ENCODE measurements around the gene ZFR. TPM values are rescaled to one million over a fixed set of nuclear protein-coding genes. Genes with fewer than 3 reads are reported as not detected.

The ZFR gene
- polyA plus RNA-seq (2013) = 54.0 and 57.2 TPM in 2 replicates

DNA sequence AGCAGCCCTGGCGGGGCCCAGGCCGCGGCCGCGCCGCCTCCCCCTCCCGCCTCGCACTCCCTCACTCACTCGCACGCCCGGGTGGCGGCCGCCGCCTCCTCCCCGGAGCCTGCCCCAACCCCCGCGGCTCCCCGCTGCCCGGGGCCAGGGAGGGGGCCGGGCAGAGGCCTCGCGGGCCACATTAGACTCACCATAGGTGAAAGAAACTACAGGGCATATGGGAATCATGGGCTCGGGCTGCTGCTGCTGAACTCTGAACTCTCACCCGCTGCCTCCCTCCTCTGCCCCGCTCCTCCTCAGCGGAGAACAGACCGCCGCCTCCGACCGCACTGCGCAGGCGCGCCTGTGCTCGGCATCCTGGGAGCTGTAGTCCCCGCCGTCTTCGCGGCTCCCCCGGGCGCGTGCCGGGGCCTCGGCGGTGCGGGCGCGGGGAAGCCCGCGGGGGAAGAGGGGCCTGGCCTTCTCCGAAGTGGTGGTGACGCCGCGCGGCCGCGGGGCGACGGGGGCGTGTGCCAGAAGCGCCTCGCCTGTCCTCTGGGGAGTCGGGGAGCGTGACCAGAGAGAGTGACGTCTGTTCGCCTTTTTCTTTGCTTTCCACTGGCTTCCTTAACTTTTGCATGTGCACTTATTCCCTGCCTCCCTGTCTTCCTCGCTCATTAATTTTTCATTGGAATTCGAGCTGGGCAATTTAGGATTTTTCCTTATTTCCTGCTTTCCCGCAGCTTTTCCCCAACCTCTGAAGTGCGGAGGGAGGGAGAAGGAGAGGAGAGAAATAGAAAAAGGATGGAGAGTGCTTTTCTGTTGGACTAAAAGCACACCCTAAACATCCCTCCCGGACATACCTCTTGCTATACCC is at the start of gene ZFR:
ZFR (minus strand) TSS at position 310 of the 856 bp plus-strand sequence; CDS start at position 228, 82 bp downstream.
- DNase-seq = peak; percentile 94 to 97
- no CpG with 5 or more reads among the region's 70 CpGs for WGBS (ENCODE audit: extremely low coverage, insufficient coverage, insufficient read length)
- peak within 1 kb of the TSS; percentile 99 for H3K4ac ChIP-seq (ENCODE audit: low read depth, low read length)
- peak within 1 kb of the TSS; percentile 99 for H3K18ac ChIP-seq (ENCODE audit: low read length)
- peak within 1 kb of the TSS; percentile 82 for H2AFZ ChIP-seq (ENCODE audit: insufficient read depth, low read length, poor library complexity)
- peak within 1 kb of the TSS; percentile 94 for H2BK120ac ChIP-seq (ENCODE audit: insufficient read depth, low read length, poor library complexity)
- H2AK5ac ChIP-seq (ENCODE audit: low read length) = peak within 1 kb of the TSS; percentile 88
- H3K23ac ChIP-seq (ENCODE audit: low read length) = no peak within 1 kb of the TSS
- peaks cover 13% of the 10 kb centered on the region for H3K79me1 ChIP-seq (ENCODE audit: low read length)
- H4K91ac ChIP-seq (ENCODE audit: low read depth, low read length) = peak within 1 kb of the TSS; percentile 93
- H3K14ac ChIP-seq (ENCODE audit: low read length) = peak within 1 kb of the TSS; percentile 93
- H3K36me3 ChIP-seq (ENCODE audit: control insufficient read depth in 1 of 2, insufficient read depth in 2 of 2, low read length in 2 of 2) = peaks cover 0 to 6% of the 10 kb centered on the region in 2 experiments
- H3K4me2 ChIP-seq (ENCODE audit: low read length) = peak within 1 kb of the TSS; percentile 78
- H3K79me2 ChIP-seq (ENCODE audit: control insufficient read depth, insufficient read depth, low read length, poor library complexity) = peaks cover 15% of the 10 kb centered on the region
- H3K4me1 ChIP-seq (ENCODE audit: control insufficient read depth in 1 of 2, insufficient read depth in 2 of 2, low read length in 2 of 2) = no peaks in the 10 kb centered on the region
- H2BK12ac ChIP-seq (ENCODE audit: low read length) = no peak within 1 kb of the TSS
- H3K27me3 ChIP-seq (ENCODE audit: insufficient read depth, low read length) = no peaks in the 10 kb centered on the region
- H4K12ac ChIP-seq (ENCODE audit: low read depth, low read length) = peak within 1 kb of the TSS; percentile 98
- peak within 1 kb of the TSS; percentile 40 for H3K27ac ChIP-seq (ENCODE audit: low read depth, low read length)
- H2BK5ac ChIP-seq (ENCODE audit: low read depth, low read length, poor library complexity) = peak within 1 kb of the TSS; percentile 77
- peak within 1 kb of the TSS; percentile 95 for H3K4me3 ChIP-seq (ENCODE audit: low read depth, low read length)
- H4K8ac ChIP-seq (ENCODE audit: low read depth, low read length) = peak within 1 kb of the TSS; percentile 98
- H3K9ac ChIP-seq (ENCODE audit: low read length) = peak within 1 kb of the TSS; percentile 88
- no peaks in the 10 kb centered on the region for H3K9me3 ChIP-seq (ENCODE audit: insufficient read depth, low read depth, low read length)

DNA sequence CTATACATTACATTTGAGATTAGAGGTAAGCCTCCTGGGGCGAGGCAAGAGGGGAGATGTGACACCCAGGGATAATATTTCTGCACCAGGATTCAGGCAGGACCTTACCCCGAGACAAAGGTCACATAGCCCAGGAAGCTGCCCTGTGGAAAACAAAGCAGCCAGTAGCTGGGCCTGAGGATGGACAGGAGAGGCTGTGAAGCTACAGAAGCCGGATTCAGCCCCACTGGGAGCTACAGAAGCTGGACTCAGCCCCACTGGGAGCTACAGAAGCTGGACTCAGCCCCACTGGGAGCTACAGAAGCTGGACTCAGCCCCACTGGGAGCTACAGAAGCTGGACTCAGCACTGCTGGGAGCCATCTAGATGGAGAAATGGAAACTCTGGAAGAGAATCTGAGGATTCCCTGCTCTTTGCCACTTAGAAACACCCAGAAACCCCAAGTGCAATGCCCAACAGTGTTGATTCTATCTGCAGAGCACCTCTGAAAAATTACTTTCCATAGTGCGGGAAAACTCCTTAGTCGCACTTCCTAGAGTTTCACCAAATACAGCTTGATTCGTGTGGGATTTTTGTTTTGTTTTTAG is 46.5 kb upstream of the ZFR start:
- Histone ChIP-seq H4K12ac (ENCODE audit: low read depth, low read length) (no peak overlapping the region), H3K14ac (ENCODE audit: low read length) (no peak overlapping the region), H3K79me1 (ENCODE audit: low read length) (no peaks in the 10 kb centered on the region), H2AK5ac (ENCODE audit: low read length) (no peak overlapping the region), H2BK12ac (ENCODE audit: low read length) (no peak overlapping the region), H2AFZ (ENCODE audit: insufficient read depth, low read length, poor library complexity) (no peak overlapping the region), H3K4me2 (ENCODE audit: low read length) (no peak overlapping the region), H3K4me3 (ENCODE audit: low read depth, low read length) (no peak overlapping the region), H4K91ac (ENCODE audit: low read depth, low read length) (no peak overlapping the region), H3K79me2 (ENCODE audit: control insufficient read depth, insufficient read depth, low read length, poor library complexity) (no peaks in the 10 kb centered on the region), H2BK120ac (ENCODE audit: insufficient read depth, low read length, poor library complexity) (no peak overlapping the region), H3K27ac (ENCODE audit: low read depth, low read length) (no peak overlapping the region), H3K23ac (ENCODE audit: low read length) (no peak overlapping the region), H2BK5ac (ENCODE audit: low read depth, low read length, poor library complexity) (no peak overlapping the region), H3K36me3 (ENCODE audit: control insufficient read depth in 1 of 2, insufficient read depth in 2 of 2, low read length in 2 of 2) (no peaks in the 10 kb centered on the region), H3K9me3 (ENCODE audit: insufficient read depth, low read depth, low read length) (no peaks in the 10 kb centered on the region), H4K8ac (ENCODE audit: low read depth, low read length) (no peak overlapping the region), H3K4ac (ENCODE audit: low read depth, low read length) (no peak overlapping the region), H3K4me1 (ENCODE audit: control insufficient read depth in 1 of 2, insufficient read depth in 2 of 2, low read length in 2 of 2) (no peaks in the 10 kb centered on the region), H3K9ac (ENCODE audit: low read length) (no peak overlapping the region), H3K27me3 (ENCODE audit: insufficient read depth, low read length) (no peaks in the 10 kb centered on the region), H3K18ac (ENCODE audit: low read length) (no peak overlapping the region)
- WGBS (ENCODE audit: extremely low coverage, insufficient coverage, insufficient read length) = no CpG with 5 or more reads among the region's 6 CpGs
- no peak for DNase-seq

DNA sequence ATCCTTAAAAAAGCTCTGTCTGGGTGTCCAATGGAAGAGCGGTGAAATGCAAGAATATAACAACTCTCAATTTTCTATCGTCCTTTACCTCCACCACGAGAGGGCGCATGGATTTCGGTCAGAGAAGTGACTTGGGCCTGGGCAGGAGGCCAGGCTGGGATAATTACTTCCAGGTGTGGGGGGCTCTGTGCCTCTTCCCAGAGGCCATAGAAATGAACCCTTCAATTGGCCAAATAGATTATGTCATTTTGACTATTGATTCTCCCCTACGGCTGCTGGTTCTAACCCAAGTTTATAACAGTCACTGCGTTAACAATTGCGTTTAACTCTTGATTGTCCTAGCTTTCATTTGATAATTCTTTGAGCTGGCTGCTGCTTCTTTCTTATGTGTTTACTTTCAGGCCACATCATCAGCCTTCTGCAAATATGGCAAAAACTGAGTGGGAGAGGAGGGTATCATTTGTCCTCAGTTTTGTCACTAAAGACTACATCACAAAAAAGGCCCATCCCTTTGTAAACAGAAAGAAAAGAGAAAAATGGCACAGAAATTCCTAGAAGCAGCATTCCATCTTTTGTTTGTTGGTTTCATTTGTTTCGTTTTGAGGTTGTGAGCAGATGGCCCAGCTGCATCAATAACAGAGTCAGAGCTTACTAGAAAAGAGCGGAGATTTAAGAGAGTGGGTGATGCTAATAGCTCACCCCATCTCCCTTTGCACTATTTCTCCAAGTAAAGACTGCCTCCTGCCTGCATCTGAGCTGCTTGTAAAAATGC is 45.4 kb upstream of the ZFR start:
- Histone ChIP-seq H3K79me1 (ENCODE audit: low read length) (no peaks in the 10 kb centered on the region), H3K4me1 (ENCODE audit: control insufficient read depth in 1 of 2, insufficient read depth in 2 of 2, low read length in 2 of 2) (no peaks in the 10 kb centered on the region), H3K14ac (ENCODE audit: low read length) (no peak overlapping the region), H3K9ac (ENCODE audit: low read length) (no peak overlapping the region), H3K23ac (ENCODE audit: low read length) (no peak overlapping the region), H3K79me2 (ENCODE audit: control insufficient read depth, insufficient read depth, low read length, poor library complexity) (no peaks in the 10 kb centered on the region), H3K4me3 (ENCODE audit: low read depth, low read length) (no peak overlapping the region), H3K4ac (ENCODE audit: low read depth, low read length) (no peak overlapping the region), H2BK12ac (ENCODE audit: low read length) (no peak overlapping the region), H4K12ac (ENCODE audit: low read depth, low read length) (no peak overlapping the region), H3K36me3 (ENCODE audit: control insufficient read depth in 1 of 2, insufficient read depth in 2 of 2, low read length in 2 of 2) (no peaks in the 10 kb centered on the region), H3K18ac (ENCODE audit: low read length) (no peak overlapping the region), H3K4me2 (ENCODE audit: low read length) (no peak overlapping the region), H4K91ac (ENCODE audit: low read depth, low read length) (no peak overlapping the region), H3K27ac (ENCODE audit: low read depth, low read length) (no peak overlapping the region), H4K8ac (ENCODE audit: low read depth, low read length) (no peak overlapping the region), H2BK120ac (ENCODE audit: insufficient read depth, low read length, poor library complexity) (no peak overlapping the region), H3K27me3 (ENCODE audit: insufficient read depth, low read length) (no peaks in the 10 kb centered on the region), H3K9me3 (ENCODE audit: insufficient read depth, low read depth, low read length) (no peaks in the 10 kb centered on the region), H2AK5ac (ENCODE audit: low read length) (no peak overlapping the region), H2BK5ac (ENCODE audit: low read depth, low read length, poor library complexity) (no peak overlapping the region), H2AFZ (ENCODE audit: insufficient read depth, low read length, poor library complexity) (no peak overlapping the region)
- peak; percentile 47 to 89 for DNase-seq
- WGBS (ENCODE audit: extremely low coverage, insufficient coverage, insufficient read length) = no CpG with 5 or more reads among the region's 10 CpGs

GRCh38 chr5:32487424-32487823 is 42.9 kb upstream of the ZFR start:
- Histone ChIP-seq H3K9me3 (ENCODE audit: insufficient read depth, low read depth, low read length) (no peaks in the 10 kb centered on the region), H4K91ac (ENCODE audit: low read depth, low read length) (no peak overlapping the region), H3K79me2 (ENCODE audit: control insufficient read depth, insufficient read depth, low read length, poor library complexity) (no peaks in the 10 kb centered on the region), H2AFZ (ENCODE audit: insufficient read depth, low read length, poor library complexity) (no peak overlapping the region), H2BK12ac (ENCODE audit: low read length) (no peak overlapping the region), H3K18ac (ENCODE audit: low read length) (no peak overlapping the region), H3K14ac (ENCODE audit: low read length) (no peak overlapping the region), H3K9ac (ENCODE audit: low read length) (no peak overlapping the region), H3K4me3 (ENCODE audit: low read depth, low read length) (no peak overlapping the region), H3K4me1 (ENCODE audit: control insufficient read depth in 1 of 2, insufficient read depth in 2 of 2, low read length in 2 of 2) (no peaks in the 10 kb centered on the region), H3K4ac (ENCODE audit: low read depth, low read length) (no peak overlapping the region), H2BK120ac (ENCODE audit: insufficient read depth, low read length, poor library complexity) (no peak overlapping the region), H3K36me3 (ENCODE audit: control insufficient read depth in 1 of 2, insufficient read depth in 2 of 2, low read length in 2 of 2) (no peaks in the 10 kb centered on the region), H3K27me3 (ENCODE audit: insufficient read depth, low read length) (no peaks in the 10 kb centered on the region), H2BK5ac (ENCODE audit: low read depth, low read length, poor library complexity) (no peak overlapping the region), H4K12ac (ENCODE audit: low read depth, low read length) (no peak overlapping the region), H3K4me2 (ENCODE audit: low read length) (no peak overlapping the region), H3K79me1 (ENCODE audit: low read length) (no peaks in the 10 kb centered on the region), H3K23ac (ENCODE audit: low read length) (no peak overlapping the region), H3K27ac (ENCODE audit: low read depth, low read length) (no peak overlapping the region), H2AK5ac (ENCODE audit: low read length) (no peak overlapping the region), H4K8ac (ENCODE audit: low read depth, low read length) (no peak overlapping the region)
- WGBS (ENCODE audit: extremely low coverage, insufficient coverage, insufficient read length) = no CpG with 5 or more reads among the region's 5 CpGs
- DNase-seq = no peak
